ENCODE data around the gene SRSF4. TPM values are rescaled to one million over a fixed set of nuclear protein-coding genes. Genes with fewer than 3 reads are reported as not detected.

Gene SRSF4
- total RNA-seq, 4 donors from 2014 or later = 82.7 to 112 (median 96.8) TPM

- Histone ChIP-seq H3K27ac (no peak overlapping the region), H3K9me3 (no peaks in the 10 kb centered on the region), H3K4me3 (no peak overlapping the region), H3K36me3 (peaks cover 0 to 97% of the 10 kb centered on the region in 2 donors), H3K4me1 (peaks cover 0 to 5% (median 3%) of the 10 kb centered on the region in 3 donors), H3K27me3 (no peaks in the 10 kb centered on the region)
- 42 to 61% methylated on average over 5 to 7 of the region's 7 CpGs for WGBS, 2 donors (ENCODE audit: low coverage in 1 of 2)
- ATAC-seq = no peak
- TF ChIP-seq POLR2A (IDR thresholded peaks at IDR 0.05) = no peak
- TF ChIP-seq, protein P1, sequence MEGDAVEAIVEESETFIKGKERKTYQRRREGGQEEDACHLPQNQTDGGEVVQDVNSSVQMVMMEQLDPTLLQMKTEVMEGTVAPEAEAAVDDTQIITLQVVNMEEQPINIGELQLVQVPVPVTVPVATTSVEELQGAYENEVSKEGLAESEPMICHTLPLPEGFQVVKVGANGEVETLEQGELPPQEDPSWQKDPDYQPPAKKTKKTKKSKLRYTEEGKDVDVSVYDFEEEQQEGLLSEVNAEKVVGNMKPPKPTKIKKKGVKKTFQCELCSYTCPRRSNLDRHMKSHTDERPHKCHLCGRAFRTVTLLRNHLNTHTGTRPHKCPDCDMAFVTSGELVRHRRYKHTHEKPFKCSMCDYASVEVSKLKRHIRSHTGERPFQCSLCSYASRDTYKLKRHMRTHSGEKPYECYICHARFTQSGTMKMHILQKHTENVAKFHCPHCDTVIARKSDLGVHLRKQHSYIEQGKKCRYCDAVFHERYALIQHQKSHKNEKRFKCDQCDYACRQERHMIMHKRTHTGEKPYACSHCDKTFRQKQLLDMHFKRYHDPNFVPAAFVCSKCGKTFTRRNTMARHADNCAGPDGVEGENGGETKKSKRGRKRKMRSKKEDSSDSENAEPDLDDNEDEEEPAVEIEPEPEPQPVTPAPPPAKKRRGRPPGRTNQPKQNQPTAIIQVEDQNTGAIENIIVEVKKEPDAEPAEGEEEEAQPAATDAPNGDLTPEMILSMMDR (IDR thresholded peaks at IDR 0.05) = no peak
These were observed 15.3 kb upstream of the SRSF4 start for GRCh38 chr1:29196863-29197589.

DNA sequence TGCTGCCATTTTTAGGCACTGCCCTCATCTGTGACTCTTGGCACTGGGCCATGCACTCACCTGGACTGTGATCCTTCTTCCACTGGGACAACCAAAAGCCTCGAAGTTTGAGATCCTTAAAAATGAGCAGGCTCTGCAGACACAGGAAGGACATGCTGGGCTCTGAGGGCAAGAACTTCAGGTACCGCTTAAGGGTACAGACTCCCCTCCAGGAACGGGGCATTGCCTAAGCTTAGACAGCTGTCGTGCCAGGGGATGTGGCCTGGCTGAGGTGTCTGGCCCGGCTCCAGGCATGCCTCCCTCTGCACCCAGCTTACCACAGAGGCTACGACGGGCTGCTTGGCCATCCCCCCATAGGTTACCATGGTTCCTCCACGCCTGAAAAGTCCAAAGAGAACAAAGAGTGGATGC, 14.2 kb upstream of the SRSF4 start:
- no peak overlapping the region for H3K27ac ChIP-seq
- WGBS, 2 donors (ENCODE audit: low coverage in 1 of 2) = 100% methylated on average over 1 of the region's 8 CpGs; no CpG with 5 or more reads in 1 of the 2 donors
- H3K9me3 ChIP-seq = no peaks in the 10 kb centered on the region
- H3K4me1 ChIP-seq = no peaks in the 10 kb centered on the region
- H3K4me3 ChIP-seq = no peak overlapping the region
- ATAC-seq = no peak
- TF ChIP-seq, protein P1 (IDR thresholded peaks at IDR 0.05) = no peak
- no peak for TF ChIP-seq EP300 (IDR thresholded peaks at IDR 0.05)
- no peak for TF ChIP-seq POLR2AphosphoS5 (IDR thresholded peaks at IDR 0.05)
- no peak for TF ChIP-seq POLR2A (IDR thresholded peaks at IDR 0.05)
- H3K27me3 ChIP-seq = no peaks in the 10 kb centered on the region
- H3K36me3 ChIP-seq = peaks cover 0 to 86% of the 10 kb centered on the region in 2 donors

- H3K9me3 ChIP-seq = no peaks in the 10 kb centered on the region
- H3K27me3 ChIP-seq = no peaks in the 10 kb centered on the region
- peaks cover 0 to 67% of the 10 kb centered on the region in 2 donors for H3K36me3 ChIP-seq
- no peaks in the 10 kb centered on the region for H3K4me1 ChIP-seq
- no peak overlapping the region for H3K4me3 ChIP-seq
- no peak for TF ChIP-seq POLR2A (IDR thresholded peaks at IDR 0.05)
- no peak for TF ChIP-seq POLR2AphosphoS5 (IDR thresholded peaks at IDR 0.05)
- TF ChIP-seq EP300 (IDR thresholded peaks at IDR 0.05) = no peak
- TF ChIP-seq, protein P1 (IDR thresholded peaks at IDR 0.05) = no peak
- 80 to 96% methylated on average over 1 to 3 of the region's 8 CpGs for WGBS, 2 donors (ENCODE audit: low coverage in 1 of 2)
- no peak overlapping the region for H3K27ac ChIP-seq
- no peak for ATAC-seq
These were observed 12.3 kb upstream of the SRSF4 start for GRCh38 chr1:29193879-29194455.

GRCh38 chr1:29190718-29191117, 9.0 kb upstream of the SRSF4 start:
- no peak overlapping the region for H3K27ac ChIP-seq
- H3K4me1 ChIP-seq = no peaks in the 10 kb centered on the region
- H3K9me3 ChIP-seq = no peaks in the 10 kb centered on the region
- peaks cover 0 to 34% of the 10 kb centered on the region in 2 donors for H3K36me3 ChIP-seq
- WGBS, 2 donors (ENCODE audit: low coverage in 1 of 2) = 86 to 93% methylated on average over 6 of the region's 6 CpGs
- H3K27me3 ChIP-seq = no peaks in the 10 kb centered on the region
- no peak for ATAC-seq
- TF ChIP-seq POLR2AphosphoS5 (IDR thresholded peaks at IDR 0.05) (no peak), EP300 (IDR thresholded peaks at IDR 0.05) (no peak), POLR2A (IDR thresholded peaks at IDR 0.05) (no peak)
- TF ChIP-seq, protein P1 (IDR thresholded peaks at IDR 0.05) = no peak
- H3K4me3 ChIP-seq = no peak overlapping the region

DNA sequence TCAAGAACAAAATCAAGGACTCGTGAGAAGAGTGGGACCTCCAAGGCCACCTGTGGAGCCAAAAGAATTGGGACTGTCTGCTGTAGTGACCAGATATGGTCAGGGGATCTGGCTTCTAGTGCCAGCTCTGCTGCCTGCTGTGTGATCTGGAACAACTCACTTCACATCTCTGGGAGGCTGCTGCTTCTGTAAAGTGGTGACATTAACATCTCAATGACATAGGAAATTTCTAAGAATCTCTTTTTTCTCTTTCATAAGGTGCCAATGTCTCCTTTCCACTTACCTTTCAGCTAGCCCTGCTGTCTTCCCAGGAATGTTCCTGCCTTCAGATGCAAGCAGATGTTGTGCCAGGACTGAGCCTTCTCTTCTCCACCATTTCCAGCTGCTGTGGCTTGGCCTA, 5.0 kb upstream of the SRSF4 start:
- Histone ChIP-seq H3K27me3 (no peaks in the 10 kb centered on the region), H3K9me3 (no peaks in the 10 kb centered on the region), H3K27ac (no peak overlapping the region), H3K4me1 (peaks cover 0 to 8% (median 0%) of the 10 kb centered on the region in 3 donors), H3K36me3 (no peaks in the 10 kb centered on the region), H3K4me3 (no peak overlapping the region)
- WGBS, 2 donors (ENCODE audit: low coverage in 1 of 2) = 67 to 86% methylated on average over 1 of the region's 1 CpG
- TF ChIP-seq, protein P1 (IDR thresholded peaks at IDR 0.05) = no peak
- TF ChIP-seq POLR2A (IDR thresholded peaks at IDR 0.05) = no peak
- no peak for TF ChIP-seq POLR2AphosphoS5 (IDR thresholded peaks at IDR 0.05)
- no peak for TF ChIP-seq EP300 (IDR thresholded peaks at IDR 0.05)
- ATAC-seq = no peak

All from gastroesophageal sphincter (tissue), 4 donors.